SK-N-SH (cell line): Measurements from ENCODE around the gene TP53TG5.

Experiments
- CTCF ChIP-seq: fragments of 200-600 bp; sonication (generic); IDR thresholded peaks from 2 replicates; pipeline ENCODE4 v1.6.1; 2017; ENCODE audit warnings: antibody characterized with exemption, mild to moderate bottlenecking, moderate library complexity
- EP300 ChIP-seq, 2 experiments: IDR thresholded peaks; 2 replicates each; pipeline versions ENCODE4 v1.4.0 to v1.6.1; 2012; ENCODE audit warnings: borderline replicate concordance in 1 of 2, low read depth in 1 of 2, low read length in 1 of 2
- MAX ChIP-seq: IDR thresholded peaks from 2 replicates; pipeline ENCODE4 v1.4.0; 2012; ENCODE audit warnings: low read depth
- SIN3A ChIP-seq: IDR thresholded peaks from 2 replicates; pipeline ENCODE4 v1.6.1; 2012; ENCODE audit warnings: low read depth, mild to moderate bottlenecking, low read length, moderate library complexity, borderline replicate concordance
- SMC3 ChIP-seq: IDR thresholded peaks from 2 replicates; pipeline ENCODE4 v1.6.1; 2012; ENCODE audit warnings: low read depth, low read length, improper control_type of control experiment

GRCh38 chr20:45410887-45411286 lies 32.8 kb upstream of the TP53TG5 start:
- TF ChIP-seq CTCF (no peak), SMC3 (no peak), EP300 (IDR thresholded peaks at IDR 0.05; ENCODE audit: borderline replicate concordance in 1 of 2, low read depth in 1 of 2, low read length in 1 of 2) (no peak), MAX (no peak), SIN3A (no peak)
